ENCODE measurements around the gene CD164L2. TPM values are rescaled to one million over a fixed set of nuclear protein-coding genes. Genes with fewer than 3 reads are reported as not detected.

The CD164L2 gene
- total and polyA plus RNA-seq, 2 experiments from 2014 or later, result 2.0 to 2.8 TPM

GRCh38 chr1:27410709-27411108 lies 27.6 kb upstream of the CD164L2 start:
- Mint-ChIP-seq H3K9me3 (no peaks in the 10 kb centered on the region), H3K27me3 (ENCODE audit: insufficient read depth, low read depth, poor library complexity) (peaks cover 3% of the 10 kb centered on the region), H3K4me3 (no peak overlapping the region), H3K27ac (no peak overlapping the region), H3K36me3 (ENCODE audit: low read depth) (peaks cover 78% of the 10 kb centered on the region), H3K4me1 (peaks cover 16% of the 10 kb centered on the region)
- Histone ChIP-seq H3K79me2 (replicated peaks; ENCODE audit: insufficient read depth) (no peaks in the 10 kb centered on the region), H3K4me1 (ENCODE audit: insufficient read depth) (peaks cover 6% of the 10 kb centered on the region; the same call in 1 of the 2 replicates), H2AFZ (no peak overlapping the region), H4K20me1 (replicated peaks; ENCODE audit: insufficient read depth) (no peaks in the 10 kb centered on the region), H3K9me2 (ENCODE audit: insufficient read depth) (no peaks in the 10 kb centered on the region), H3K36me3 (ENCODE audit: insufficient read depth) (peaks cover 22% of the 10 kb centered on the region), H3K4me2 (no peak overlapping the region), H3K4me3 (no peak overlapping the region), H3K27ac (ENCODE audit: low read depth) (no peak overlapping the region), H3F3A (replicated peaks; ENCODE audit: low read depth) (no peaks in the 10 kb centered on the region), H3K27me3 (ENCODE audit: insufficient read depth) (no peaks in the 10 kb centered on the region)
- ATAC-seq (no peak), DNase-seq (ENCODE audit: low spot score) (no peak)
- no peak for TF ChIP-seq CTCF (conservative IDR thresholded peaks at IDR 0.05; ENCODE audit: low read depth in 2 of 2)
- TF ChIP-seq ZNF462 (CRISPR knock-in tag; IDR thresholded peaks at IDR 0.05), result no peak
- no peak for TF ChIP-seq ETS1 (IDR thresholded peaks at IDR 0.05)
- TF ChIP-seq STAT1 (IDR thresholded peaks at IDR 0.05; ENCODE audit: unreplicated experiment), result no peak
- TF ChIP-seq NANOG (IDR thresholded peaks at IDR 0.05; ENCODE audit: borderline replicate concordance), result no peak
- no peak for TF ChIP-seq POLR2AphosphoS5 (IDR thresholded peaks at IDR 0.05; ENCODE audit: low read depth)
- TF ChIP-seq CREB1 (CRISPR knock-in tag; IDR thresholded peaks at IDR 0.05; ENCODE audit: low read depth), result no peak
- TF ChIP-seq ZNF114 (CRISPR knock-in tag; IDR thresholded peaks at IDR 0.05), result no peak
- TF ChIP-seq REST (IDR thresholded peaks at IDR 0.05; ENCODE audit: unreplicated experiment), result no peak
- TF ChIP-seq ZNF331 (CRISPR knock-in tag; IDR thresholded peaks at IDR 0.05; ENCODE audit: low read depth), result no peak
- no peak for TF ChIP-seq EZH2 (IDR thresholded peaks at IDR 0.05; ENCODE audit: low read depth, unreplicated experiment)
- TF ChIP-seq EZH2phosphoT487 (IDR thresholded peaks at IDR 0.05; ENCODE audit: unreplicated experiment), result no peak
- TF ChIP-seq JUNB (IDR thresholded peaks at IDR 0.05; ENCODE audit: unreplicated experiment), result no peak

All from GM23338 (cell line).